Liver (tissue), 9 donors: ENCODE data around the gene UXS1. TPM values are rescaled to one million over a fixed set of nuclear protein-coding genes. Genes with fewer than 3 reads are reported as not detected.

Experiments used
- DNase-seq: peaks from one replicate; pipeline ENCODE4 v3.0.0-alpha.2; 2017; ENCODE audit warnings: low spot score
- H3K27ac ChIP-seq, 2 donors: one replicate each; pipeline ENCODE4 v1.7.0; 2013; ENCODE audit warnings: inconsistent platforms in 2 of 2, low read length in 2 of 2, control low read depth in 1 of 2, low read depth in 1 of 2, mild to moderate bottlenecking in 1 of 2
- H3K27me3 ChIP-seq, 4 donors: one replicate each; pipeline versions ENCODE4 v1.6.1 to v1.7.0; 2013; ENCODE audit warnings: low read length in 3 of 4, inconsistent platforms in 1 of 4, mild to moderate bottlenecking in 1 of 4, moderate library complexity in 1 of 4; ENCODE audit not compliant: control insufficient read depth in 4 of 4, insufficient read depth in 4 of 4
- H3K36me3 ChIP-seq, 4 donors: one replicate each; pipeline versions ENCODE4 v1.6.1 to v1.7.0; 2013; ENCODE audit warnings: low read length in 3 of 4, mild to moderate bottlenecking in 3 of 4, low read depth in 1 of 4, moderate library complexity in 1 of 4; ENCODE audit not compliant: control insufficient read depth in 4 of 4, insufficient read depth in 3 of 4
- H3K4me1 ChIP-seq, 4 donors: one replicate each; pipeline versions ENCODE4 v1.6.1 to v1.7.0; 2013; ENCODE audit warnings: low read length in 3 of 4, mild to moderate bottlenecking in 3 of 4, moderate library complexity in 1 of 4; ENCODE audit not compliant: control insufficient read depth in 4 of 4, insufficient read depth in 4 of 4
- H3K4me3 ChIP-seq, 3 donors: one replicate each; pipeline versions ENCODE4 v1.6.1 to v1.7.0; 2013; ENCODE audit warnings: low read length in 3 of 3, control low read depth in 1 of 3, low read depth in 1 of 3, mild to moderate bottlenecking in 1 of 3
- H3K9ac ChIP-seq, 2 donors: one replicate each; pipeline ENCODE4 v1.7.0; 2013; ENCODE audit warnings: low read length in 2 of 2, mild to moderate bottlenecking in 2 of 2, moderate library complexity in 2 of 2, control low read depth in 1 of 2, low read depth in 1 of 2
- H3K9me3 ChIP-seq, 4 donors: one replicate each; pipeline versions ENCODE4 v1.6.1 to v1.7.0; 2013; ENCODE audit warnings: low read length in 3 of 4; ENCODE audit not compliant: control insufficient read depth in 4 of 4
- ATF3 ChIP-seq: IDR thresholded peaks from 2 replicates; pipeline ENCODE4 v1.6.1; 2016; ENCODE audit warnings: antibody characterized with exemption
- CTCF ChIP-seq: fragments of 150-350 bp; IDR thresholded peaks from 2 replicates; pipeline ENCODE4 v1.5.1; 2017; ENCODE audit warnings: improper control_type of control experiment, low read depth, low read length; ENCODE audit not compliant: missing input control
- EGR1 ChIP-seq, 2 donors: IDR thresholded peaks; 2 replicates each; pipeline ENCODE4 v1.6.1; 2016 to 2018; ENCODE audit warnings: antibody characterized with exemption in 2 of 2, low read depth in 2 of 2
- FOXA1 ChIP-seq: IDR thresholded peaks from 2 replicates; pipeline ENCODE4 v1.6.1; 2016; ENCODE audit warnings: antibody characterized with exemption
- FOXA2 ChIP-seq: IDR thresholded peaks from 2 replicates; pipeline ENCODE4 v1.6.1; 2016; ENCODE audit warnings: antibody characterized with exemption
- GABPA ChIP-seq, 2 donors: IDR thresholded peaks in 1 of 2; conservative IDR thresholded peaks in 1 of 2; 2 replicates each; pipeline ENCODE4 v1.6.1; 2016; ENCODE audit warnings: antibody characterized with exemption in 2 of 2, mild to moderate bottlenecking in 1 of 2, moderate library complexity in 1 of 2
- HNF4A ChIP-seq, 2 donors: conservative IDR thresholded peaks; 2 replicates each; pipeline ENCODE4 v1.6.1; 2016; ENCODE audit warnings: antibody characterized with exemption in 2 of 2, mild to moderate bottlenecking in 2 of 2
- HNF4G ChIP-seq: IDR thresholded peaks from 2 replicates; pipeline ENCODE4 v1.6.1; 2016; ENCODE audit warnings: antibody characterized with exemption
- JUND ChIP-seq, 2 donors: IDR thresholded peaks; 2 replicates each; pipeline ENCODE4 v1.6.1; 2016; ENCODE audit warnings: antibody characterized with exemption in 2 of 2
- NR2F2 ChIP-seq: IDR thresholded peaks from 2 replicates; pipeline ENCODE4 v1.6.1; 2016; ENCODE audit warnings: antibody characterized with exemption
- RAD21 ChIP-seq, 2 donors: IDR thresholded peaks; 2 replicates each; pipeline ENCODE4 v1.6.1; 2016; ENCODE audit warnings: antibody characterized with exemption in 2 of 2, mild to moderate bottlenecking in 2 of 2
- REST ChIP-seq: IDR thresholded peaks from 2 replicates; pipeline ENCODE4 v1.6.1; 2016; ENCODE audit warnings: antibody characterized with exemption, mild to moderate bottlenecking
- RXRA ChIP-seq, 2 donors: IDR thresholded peaks; 2 replicates each; pipeline ENCODE4 v1.6.1; 2017 to 2018; ENCODE audit warnings: antibody characterized with exemption in 2 of 2, mild to moderate bottlenecking in 1 of 2
- SP1 ChIP-seq: IDR thresholded peaks from 2 replicates; pipeline ENCODE4 v1.6.1; 2018; ENCODE audit warnings: antibody characterized with exemption, mild to moderate bottlenecking
- TAF1 ChIP-seq: conservative IDR thresholded peaks from 2 replicates; pipeline ENCODE4 v1.6.1; 2016; ENCODE audit warnings: antibody characterized with exemption, mild to moderate bottlenecking
- YY1 ChIP-seq: IDR thresholded peaks from 2 replicates; pipeline ENCODE4 v1.6.1; 2016; ENCODE audit warnings: antibody characterized with exemption, mild to moderate bottlenecking
- WGBS: extraction: QIAGEN DNeasy Blood & Tissue Kit; methylation state at CpG from one replicate; pipeline ENCODE4 v1.1.7; 2013; 5-methylcytosine and 5-hydroxymethylcytosine counted together
- polyA plus RNA-seq, 2 donors: library from polyadenylated mRNA; stranded (reverse) in 1 of 2; unstranded in 1 of 2; fragments of 200-250 nt in 1 of 2; fragments of >200 nt in 1 of 2; fragmentation: Nextera tagmentation in 1 of 2; extraction: Ambion mirVana in 1 of 2; gene quantifications; one replicate each; pipeline versions ENCODE4 v1.2.1 to v1.2.3, GENCODE V29; 2013 to 2015
- total RNA-seq, 2 donors: library from RNA; depleted of rRNA; stranded (reverse); fragments of >200 nt; gene quantifications; one replicate each; pipeline ENCODE4 v1.2.3, GENCODE V29; 2014
- TF ChIP-seq, protein P1 (sequence below): IDR thresholded peaks from 2 replicates; pipeline ENCODE4 v1.6.1; 2016; ENCODE audit warnings: antibody characterized with exemption
- TF ChIP-seq, protein P2 (sequence below): IDR thresholded peaks from 2 replicates; pipeline ENCODE4 v1.6.1; 2016; ENCODE audit warnings: antibody characterized with exemption
- donor health status: healthy.
- donor health status: healthy.
- donor health status: healthy.
- donor health status: healthy.
- donor health status: healthy.

Gene UXS1
- total and polyA plus RNA-seq, 4 donors = 8.8 to 19.9 (median 10.0) TPM

DNA sequence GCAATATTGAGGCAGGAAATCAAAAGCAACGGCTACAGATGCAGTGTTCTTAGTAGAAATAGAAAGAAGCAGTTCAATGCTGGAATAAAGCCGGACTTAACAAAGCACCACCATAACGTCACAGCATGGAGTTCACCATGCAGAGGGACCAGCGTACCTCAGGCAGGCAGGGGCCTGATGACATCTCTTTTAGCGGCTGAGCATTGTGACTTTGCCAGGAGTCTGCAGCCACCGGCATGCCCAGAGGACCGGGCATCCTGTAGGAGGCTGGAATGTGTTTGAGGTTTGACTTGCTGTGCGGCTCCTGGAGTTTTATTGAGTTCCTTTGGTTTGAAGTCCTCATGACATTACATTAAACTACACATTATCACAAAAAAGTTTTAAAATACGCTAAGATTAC is 139.8 kb downstream of the UXS1 start:
- no peak for DNase-seq
- no peaks in the 10 kb centered on the region for H3K4me1 ChIP-seq
- no peak overlapping the region for H3K27ac ChIP-seq
- H3K27me3 ChIP-seq = no peaks in the 10 kb centered on the region
- no peaks in the 10 kb centered on the region for H3K9me3 ChIP-seq
- no peaks in the 10 kb centered on the region for H3K36me3 ChIP-seq
- TF ChIP-seq, protein P1, sequence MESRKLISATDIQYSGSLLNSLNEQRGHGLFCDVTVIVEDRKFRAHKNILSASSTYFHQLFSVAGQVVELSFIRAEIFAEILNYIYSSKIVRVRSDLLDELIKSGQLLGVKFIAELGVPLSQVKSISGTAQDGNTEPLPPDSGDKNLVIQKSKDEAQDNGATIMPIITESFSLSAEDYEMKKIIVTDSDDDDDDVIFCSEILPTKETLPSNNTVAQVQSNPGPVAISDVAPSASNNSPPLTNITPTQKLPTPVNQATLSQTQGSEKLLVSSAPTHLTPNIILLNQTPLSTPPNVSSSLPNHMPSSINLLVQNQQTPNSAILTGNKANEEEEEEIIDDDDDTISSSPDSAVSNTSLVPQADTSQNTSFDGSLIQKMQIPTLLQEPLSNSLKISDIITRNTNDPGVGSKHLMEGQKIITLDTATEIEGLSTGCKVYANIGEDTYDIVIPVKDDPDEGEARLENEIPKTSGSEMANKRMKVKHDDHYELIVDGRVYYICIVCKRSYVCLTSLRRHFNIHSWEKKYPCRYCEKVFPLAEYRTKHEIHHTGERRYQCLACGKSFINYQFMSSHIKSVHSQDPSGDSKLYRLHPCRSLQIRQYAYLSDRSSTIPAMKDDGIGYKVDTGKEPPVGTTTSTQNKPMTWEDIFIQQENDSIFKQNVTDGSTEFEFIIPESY = no peak
- TF ChIP-seq SP1 (no peak), RAD21 (IDR thresholded peaks at IDR 0.05) (no peak), TAF1 (no peak), CTCF (no peak), HNF4G (no peak), FOXA1 (no peak), NR2F2 (no peak), JUND (IDR thresholded peaks at IDR 0.05) (no peak), ATF3 (no peak), REST (no peak), GABPA (IDR thresholded peaks at IDR 0.05 in 1 of 2, conservative IDR thresholded peaks at IDR 0.05 in 1 of 2) (no peak), FOXA2 (no peak), EGR1 (IDR thresholded peaks at IDR 0.05; ENCODE audit: low read depth in 2 of 2) (no peak), HNF4A (conservative IDR thresholded peaks at IDR 0.05) (no peak), RXRA (IDR thresholded peaks at IDR 0.05) (no peak), YY1 (no peak)
- TF ChIP-seq, protein P2, sequence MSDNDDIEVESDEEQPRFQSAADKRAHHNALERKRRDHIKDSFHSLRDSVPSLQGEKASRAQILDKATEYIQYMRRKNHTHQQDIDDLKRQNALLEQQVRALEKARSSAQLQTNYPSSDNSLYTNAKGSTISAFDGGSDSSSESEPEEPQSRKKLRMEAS = no peak
- H3K9ac ChIP-seq = no peak overlapping the region
- WGBS = 95% methylated on average over 9 of the region's 9 CpGs
- no peak overlapping the region for H3K4me3 ChIP-seq

DNA sequence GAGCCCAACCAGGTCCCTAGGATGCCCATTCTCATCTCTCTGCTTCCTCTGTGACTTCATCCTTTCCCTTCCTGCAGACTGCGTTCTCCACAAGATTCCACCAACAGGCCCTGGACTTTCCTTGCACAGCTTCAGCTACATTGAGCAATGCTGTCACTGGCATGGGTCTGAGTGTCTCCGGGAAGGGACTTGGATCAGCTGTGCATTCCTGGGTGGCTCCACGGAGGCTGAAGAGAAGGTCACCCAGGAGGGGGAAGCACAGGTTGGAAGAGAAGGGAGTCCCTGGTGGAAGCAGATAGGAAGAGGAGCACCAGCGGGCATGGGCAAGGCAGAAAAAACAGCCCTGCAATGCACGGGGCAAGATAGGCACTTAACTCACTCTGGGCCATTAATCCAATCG is 140.5 kb downstream of the UXS1 start:
- Histone ChIP-seq H3K27ac (no peak overlapping the region), H3K9ac (no peak overlapping the region), H3K36me3 (no peaks in the 10 kb centered on the region), H3K4me1 (no peaks in the 10 kb centered on the region), H3K27me3 (no peaks in the 10 kb centered on the region), H3K9me3 (no peaks in the 10 kb centered on the region), H3K4me3 (no peak overlapping the region)
- TF ChIP-seq TAF1 (no peak), CTCF (no peak), RAD21 (IDR thresholded peaks at IDR 0.05) (no peak)
- DNase-seq = no peak
- 92% methylated on average over 6 of the region's 6 CpGs for WGBS
